Smooth muscle cell (in vitro differentiated cells): ENCODE data around the gene PHKA2. TPM values are rescaled to one million over a fixed set of nuclear protein-coding genes. Genes with fewer than 3 reads are reported as not detected.

Experiments used
- DNase-seq: peaks from one replicate; lab custom pipeline; 2025; ENCODE audit not compliant: unreplicated experiment; lab: John Stamatoyannopoulos, UW
- H2AFZ ChIP-seq: fragments of 200-600 bp; sonication (generic); 2 replicates; pipeline ENCODE4 v1.6.0; 2016; ENCODE audit warnings: antibody characterized with exemption, low read depth, mild to moderate bottlenecking
- H3F3A ChIP-seq: fragments of 200-600 bp; sonication (generic); 2 replicates; pipeline ENCODE4 v1.6.0; 2017; ENCODE audit warnings: antibody characterized with exemption, low read depth
- H3K27ac ChIP-seq: fragments of 200-600 bp; sonication (generic); 2 replicates; pipeline ENCODE4 v1.5.1; 2016; ENCODE audit warnings: low read depth, mild to moderate bottlenecking
- H3K27me3 ChIP-seq: fragments of 200-600 bp; sonication (generic); 2 replicates; pipeline ENCODE4 v1.6.1; 2016; ENCODE audit warnings: low read depth, mild to moderate bottlenecking
- H3K36me3 ChIP-seq: fragments of 200-600 bp; sonication (generic); 2 replicates; pipeline ENCODE4 v1.5.1; 2016; ENCODE audit warnings: low read depth
- H3K4me1 ChIP-seq: fragments of 200-600 bp; sonication (generic); 2 replicates; pipeline ENCODE4 v1.5.1; 2016; ENCODE audit warnings: low read depth
- H3K4me2 ChIP-seq: fragments of 200-600 bp; sonication (generic); 2 replicates; pipeline ENCODE4 v1.6.0; 2016; ENCODE audit warnings: mild to moderate bottlenecking
- H3K4me3 ChIP-seq: fragments of 200-600 bp; sonication (generic); 2 replicates; pipeline ENCODE4 v1.5.1; 2016; ENCODE audit warnings: mild to moderate bottlenecking
- H3K79me2 ChIP-seq: fragments of 200-600 bp; sonication (generic); 2 replicates; pipeline ENCODE4 v1.6.0; 2016; ENCODE audit warnings: low read depth, mild to moderate bottlenecking
- H3K9ac ChIP-seq: fragments of 200-600 bp; sonication (generic); 2 replicates; pipeline ENCODE4 v1.6.0; 2016; ENCODE audit warnings: low read depth
- H3K9me3 ChIP-seq: fragments of 200-600 bp; sonication (generic); replicated peaks from 2 replicates; pipeline ENCODE4 v1.5.1; 2016; ENCODE audit warnings: low read depth
- H4K20me1 ChIP-seq: fragments of 200-600 bp; sonication (generic); 2 replicates; pipeline ENCODE4 v1.6.0; 2016; ENCODE audit warnings: low read depth
- WGBS: methylation state at CpG from one replicate; pipeline ENCODE4 v1.1.7; 2016; ENCODE audit warnings: low lambda C conversion rate; 5-methylcytosine and 5-hydroxymethylcytosine counted together
- polyA plus RNA-seq: library from polyadenylated mRNA; unstranded; fragments of >200 nt; fragmentation: Nextera tagmentation; extraction: Ambion mirVana; gene quantifications from 2 replicates; pipeline ENCODE4 v1.2.1, GENCODE V29; 2016
- total RNA-seq: library from RNA; depleted of rRNA; stranded (reverse); fragments of >200 nt; gene quantifications from 2 replicates; pipeline ENCODE4 v1.2.3, GENCODE V29; 2014
- TF ChIP-seq, protein P1 (sequence below): fragments of 200-600 bp; sonication (generic); IDR thresholded peaks from 2 replicates; pipeline ENCODE4 v1.5.1; 2017; ENCODE audit warnings: borderline replicate concordance, mild to moderate bottlenecking, antibody characterized with exemption; ENCODE audit not compliant: insufficient read depth, poor library complexity, severe bottlenecking

PHKA2 gene
- total and polyA plus RNA-seq, 2 experiments from 2014 or later: 7.3 to 22.7 TPM

DNA sequence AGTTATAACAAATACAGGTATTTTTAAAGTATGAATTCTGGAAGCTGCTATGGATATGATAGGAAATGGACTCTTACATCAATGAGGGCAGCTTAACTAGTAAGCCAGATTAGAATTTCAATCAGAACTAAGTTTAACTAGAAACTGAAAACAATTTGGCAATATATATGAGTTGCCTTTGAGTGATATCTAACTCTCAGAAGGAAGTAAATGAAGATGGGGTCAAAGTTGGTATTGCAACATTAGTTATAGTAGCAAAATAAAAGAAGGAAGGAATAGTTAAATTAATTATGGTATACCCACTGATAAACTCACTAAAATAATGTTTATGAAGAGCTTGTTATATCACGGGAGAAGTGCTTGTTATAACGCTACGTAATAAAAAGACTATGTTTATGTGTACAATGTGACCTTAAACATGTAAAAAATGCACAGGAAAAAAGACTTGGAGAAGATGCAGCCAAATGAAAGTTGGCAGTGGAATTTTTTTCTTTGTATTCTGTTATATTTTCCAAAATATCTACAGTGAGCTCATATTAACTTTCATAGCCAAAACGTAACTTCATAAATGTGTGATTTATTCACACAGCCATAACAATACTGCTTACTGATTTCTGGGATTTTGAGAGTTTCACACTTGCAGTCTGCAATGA lies 34.5 kb downstream of the PHKA2 start:
- Histone ChIP-seq H2AFZ (no peak overlapping the region), H3K4me2 (no peak overlapping the region), H4K20me1 (no peaks in the 10 kb centered on the region), H3F3A (no peaks in the 10 kb centered on the region), H3K36me3 (no peaks in the 10 kb centered on the region), H3K27ac (no peak overlapping the region), H3K79me2 (no peaks in the 10 kb centered on the region), H3K9ac (no peak overlapping the region), H3K4me1 (no peaks in the 10 kb centered on the region), H3K27me3 (no peaks in the 10 kb centered on the region), H3K9me3 (no peaks in the 10 kb centered on the region), H3K4me3 (no peak overlapping the region)
- no peak for DNase-seq
- TF ChIP-seq, protein P1, sequence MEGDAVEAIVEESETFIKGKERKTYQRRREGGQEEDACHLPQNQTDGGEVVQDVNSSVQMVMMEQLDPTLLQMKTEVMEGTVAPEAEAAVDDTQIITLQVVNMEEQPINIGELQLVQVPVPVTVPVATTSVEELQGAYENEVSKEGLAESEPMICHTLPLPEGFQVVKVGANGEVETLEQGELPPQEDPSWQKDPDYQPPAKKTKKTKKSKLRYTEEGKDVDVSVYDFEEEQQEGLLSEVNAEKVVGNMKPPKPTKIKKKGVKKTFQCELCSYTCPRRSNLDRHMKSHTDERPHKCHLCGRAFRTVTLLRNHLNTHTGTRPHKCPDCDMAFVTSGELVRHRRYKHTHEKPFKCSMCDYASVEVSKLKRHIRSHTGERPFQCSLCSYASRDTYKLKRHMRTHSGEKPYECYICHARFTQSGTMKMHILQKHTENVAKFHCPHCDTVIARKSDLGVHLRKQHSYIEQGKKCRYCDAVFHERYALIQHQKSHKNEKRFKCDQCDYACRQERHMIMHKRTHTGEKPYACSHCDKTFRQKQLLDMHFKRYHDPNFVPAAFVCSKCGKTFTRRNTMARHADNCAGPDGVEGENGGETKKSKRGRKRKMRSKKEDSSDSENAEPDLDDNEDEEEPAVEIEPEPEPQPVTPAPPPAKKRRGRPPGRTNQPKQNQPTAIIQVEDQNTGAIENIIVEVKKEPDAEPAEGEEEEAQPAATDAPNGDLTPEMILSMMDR: no peak
- WGBS: 89% methylated on average over 4 of the region's 4 CpGs

DNA sequence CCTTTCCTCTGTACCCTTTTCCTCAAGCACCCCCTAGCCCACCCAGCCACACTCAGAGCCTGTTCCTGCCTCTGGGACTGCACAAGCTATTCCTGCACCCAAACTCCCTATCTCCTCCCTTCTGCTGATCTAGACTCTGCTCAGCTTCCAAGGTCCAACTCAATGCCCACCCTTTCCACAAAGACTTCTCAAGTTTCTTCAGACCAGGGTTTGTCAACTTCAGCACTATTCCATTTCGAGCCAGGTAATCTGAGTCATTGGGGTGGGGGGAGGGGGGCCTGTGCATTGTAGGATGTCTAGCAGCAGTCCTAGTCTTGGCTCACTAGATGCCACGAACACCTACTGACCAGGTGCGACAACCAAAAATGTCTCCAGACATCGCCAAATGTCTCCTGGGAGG lies 37.3 kb downstream of the PHKA2 start:
- 82% methylated on average over 4 of the region's 4 CpGs for WGBS
- H3K79me2 ChIP-seq: no peaks in the 10 kb centered on the region
- no peak overlapping the region for H3K4me3 ChIP-seq
- H3K27me3 ChIP-seq: no peaks in the 10 kb centered on the region
- DNase-seq: no peak
- H2AFZ ChIP-seq: no peak overlapping the region
- no peaks in the 10 kb centered on the region for H3K36me3 ChIP-seq
- H3K9me3 ChIP-seq: no peaks in the 10 kb centered on the region
- H3K27ac ChIP-seq: no peak overlapping the region
- no peaks in the 10 kb centered on the region for H3F3A ChIP-seq
- TF ChIP-seq, protein P1: no peak
- H4K20me1 ChIP-seq: no peaks in the 10 kb centered on the region
- H3K4me2 ChIP-seq: no peak overlapping the region
- no peaks in the 10 kb centered on the region for H3K4me1 ChIP-seq
- H3K9ac ChIP-seq: no peak overlapping the region

DNA sequence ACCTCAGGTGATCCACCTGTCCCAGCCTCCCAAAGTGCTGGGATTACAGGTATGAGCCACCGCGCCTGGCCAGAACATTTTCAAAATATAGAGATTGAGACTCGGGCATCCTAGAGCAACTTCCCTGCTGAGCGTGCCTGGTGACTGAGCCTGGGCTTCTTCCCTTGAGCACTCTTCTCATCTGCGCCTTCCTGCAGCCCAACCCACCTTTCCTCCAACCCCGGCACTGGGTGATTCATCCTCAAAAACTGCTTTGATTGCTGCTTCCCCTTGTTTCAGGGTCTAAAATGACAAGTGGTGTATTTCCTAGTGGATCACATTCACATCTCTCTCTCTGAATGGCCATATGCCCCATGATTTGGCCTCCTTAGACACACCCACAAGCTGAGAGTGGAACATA lies 37.8 kb downstream of the PHKA2 start:
- WGBS: 87% methylated on average over 6 of the region's 6 CpGs
- no peak overlapping the region for H2AFZ ChIP-seq
- TF ChIP-seq, protein P1: no peak
- H3K36me3 ChIP-seq: no peaks in the 10 kb centered on the region
- H3K9me3 ChIP-seq: no peaks in the 10 kb centered on the region
- H3K27me3 ChIP-seq: no peaks in the 10 kb centered on the region
- no peak overlapping the region for H3K27ac ChIP-seq
- DNase-seq: no peak
- H3K9ac ChIP-seq: no peak overlapping the region
- H3K79me2 ChIP-seq: no peaks in the 10 kb centered on the region
- no peaks in the 10 kb centered on the region for H3F3A ChIP-seq
- H3K4me1 ChIP-seq: no peaks in the 10 kb centered on the region
- no peak overlapping the region for H3K4me3 ChIP-seq
- H3K4me2 ChIP-seq: no peak overlapping the region
- H4K20me1 ChIP-seq: no peaks in the 10 kb centered on the region

DNA sequence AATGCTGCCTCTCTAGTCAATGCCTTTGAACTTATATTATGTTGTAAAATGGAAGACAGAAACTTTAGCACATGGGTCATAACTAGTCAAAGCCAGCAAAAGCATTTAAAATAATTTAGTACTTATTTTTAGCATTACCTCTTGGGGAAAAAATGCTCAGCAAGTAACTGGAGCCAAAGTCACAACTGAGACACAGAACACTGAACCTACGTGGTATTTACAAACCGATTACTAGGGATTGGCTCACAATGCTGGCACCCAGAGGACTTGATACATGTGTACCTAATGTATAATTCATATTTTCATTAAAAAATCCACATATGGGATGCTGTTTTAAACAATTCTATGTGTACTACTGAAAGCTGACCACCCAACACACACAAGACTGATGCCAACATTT lies 38.4 kb downstream of the PHKA2 start:
- Histone ChIP-seq H3K27me3 (no peaks in the 10 kb centered on the region), H3K4me3 (no peak overlapping the region), H3K9me3 (no peaks in the 10 kb centered on the region), H3K27ac (no peak overlapping the region), H3K4me2 (no peak overlapping the region), H3K36me3 (no peaks in the 10 kb centered on the region), H3K4me1 (no peaks in the 10 kb centered on the region), H3K79me2 (no peaks in the 10 kb centered on the region), H3F3A (no peaks in the 10 kb centered on the region), H3K9ac (no peak overlapping the region), H4K20me1 (no peaks in the 10 kb centered on the region), H2AFZ (no peak overlapping the region)
- TF ChIP-seq, protein P1: no peak
- 93% methylated on average over 2 of the region's 2 CpGs for WGBS
- DNase-seq: no peak
